Activated CD4-positive, alpha-beta T cell treated with anti-CD3 and anti-CD28 coated beads, Interleukin-2, amount 50 U/mL, for 16 hours (primary cell): ENCODE results near the gene MSI2.

Source experiments
- DNase-seq: peaks from one replicate; pipeline ENCODE4 v3.0.0-alpha.2; 2020

The MSI2 gene

DNA sequence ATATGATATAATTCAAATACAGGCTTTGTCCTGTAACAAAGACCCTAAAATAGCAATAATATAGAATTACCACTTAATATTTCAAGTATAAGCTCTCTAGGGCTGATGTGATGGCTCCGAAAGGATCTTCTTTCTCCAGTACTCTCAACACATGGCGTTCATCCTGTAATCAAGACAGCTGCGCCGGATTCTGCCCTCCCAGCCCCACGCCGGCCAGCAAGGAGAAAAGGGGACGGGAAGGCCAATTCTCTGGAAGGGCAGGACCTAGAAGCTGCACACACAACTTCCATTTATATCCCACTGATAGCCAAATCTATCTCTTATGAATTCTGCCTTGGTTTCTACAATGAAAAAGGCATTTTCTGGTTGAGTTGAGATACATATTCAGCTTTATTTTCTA lies 456.8 kb downstream of the MSI2 start:
- no peak for DNase-seq

DNA sequence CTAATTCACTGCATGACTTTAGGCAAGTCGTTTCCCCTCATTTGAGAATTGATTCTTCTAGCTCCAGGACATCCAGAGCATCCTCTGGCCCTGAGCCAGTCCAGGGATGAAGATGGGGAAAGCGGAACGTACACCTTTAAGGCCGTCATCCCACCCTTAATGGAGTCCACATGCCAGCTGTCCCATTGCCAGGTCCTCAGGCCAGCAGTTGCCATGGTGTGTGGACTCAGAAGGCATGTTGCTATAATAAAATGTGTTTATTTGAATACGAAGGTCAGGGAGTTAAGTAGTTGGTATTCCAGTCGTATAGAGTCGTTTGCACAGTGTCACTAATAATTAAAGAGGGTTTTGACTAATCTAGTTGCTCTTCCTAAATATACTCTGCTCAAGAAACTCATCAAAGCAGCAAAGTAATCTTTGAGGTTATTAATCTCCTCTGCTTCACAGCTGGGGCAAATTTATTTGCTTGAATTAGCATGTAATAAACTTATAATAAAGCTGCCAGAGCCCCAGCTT lies 458.4 kb downstream of the MSI2 start:
- no peak for DNase-seq

DNA sequence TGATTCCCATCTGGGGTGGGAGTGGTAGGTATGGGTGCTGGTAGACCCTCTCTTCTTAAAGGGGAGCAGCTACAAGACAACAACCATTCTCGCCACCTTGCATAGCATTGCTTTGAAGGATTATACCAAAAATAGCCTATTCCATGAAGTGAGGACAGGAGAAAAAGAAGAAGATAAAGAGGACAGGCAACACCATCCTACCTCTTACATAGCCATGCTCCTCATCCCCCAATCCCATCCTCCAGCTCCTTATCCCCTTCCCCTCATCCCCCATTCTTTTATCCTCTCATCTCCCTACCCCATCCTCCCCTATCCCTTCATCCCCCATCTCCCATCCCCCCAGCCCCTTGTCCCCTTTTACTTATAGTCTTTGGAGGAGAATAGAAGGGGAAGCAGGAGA lies 459.7 kb downstream of the MSI2 start:
- no peak for DNase-seq

DNA sequence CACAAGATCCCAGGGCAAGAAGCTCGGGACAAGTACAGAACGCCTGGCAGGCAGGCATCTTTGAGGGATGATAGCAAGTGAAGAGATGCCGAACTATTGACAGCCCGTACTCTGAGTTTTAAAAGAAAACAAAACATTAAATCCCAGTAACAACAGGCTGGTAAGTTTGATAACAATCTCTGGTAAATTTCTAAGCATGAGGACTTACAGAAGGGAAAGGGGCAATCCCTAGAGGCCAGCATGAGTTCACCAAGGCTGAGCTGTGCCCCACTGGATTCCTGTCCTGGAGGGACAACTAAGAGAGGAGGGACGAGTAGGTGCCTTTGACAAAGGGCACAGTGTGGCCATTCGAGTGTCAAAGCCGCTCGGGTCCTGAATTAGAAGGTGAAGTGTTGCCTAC lies 462.6 kb downstream of the MSI2 start:
- no peak for DNase-seq

DNA sequence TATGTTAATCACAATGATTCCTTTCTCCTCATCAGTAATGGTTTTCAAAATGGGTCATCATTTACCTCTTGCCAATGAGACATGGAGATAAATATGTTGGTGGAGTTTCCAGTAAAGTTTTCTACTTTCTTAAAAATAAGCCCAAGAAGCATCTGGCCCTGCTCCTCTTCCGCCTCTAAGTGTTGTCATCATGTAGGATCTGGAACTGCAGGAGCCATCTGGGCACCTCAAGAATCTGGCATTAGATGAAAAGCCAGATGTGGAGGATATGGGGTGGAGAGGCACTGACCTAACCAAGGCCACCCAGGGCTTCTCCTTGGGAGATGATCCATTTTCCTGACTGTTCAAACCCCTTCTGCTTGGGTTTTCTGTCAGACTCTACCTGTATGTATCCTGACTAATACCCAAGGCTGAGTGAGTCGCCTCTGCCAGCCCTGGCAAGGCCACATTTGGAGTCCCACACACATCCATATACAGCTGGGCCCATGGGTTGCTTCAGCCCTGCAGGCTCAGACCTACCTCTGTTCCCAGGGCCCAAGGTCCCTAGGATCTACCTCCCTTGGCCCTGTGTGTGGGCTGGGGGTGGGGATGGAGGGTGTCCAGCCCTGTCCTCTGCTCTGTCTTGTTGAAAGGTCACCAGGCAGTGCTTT lies 464.2 kb downstream of the MSI2 start:
- no peak for DNase-seq

DNA sequence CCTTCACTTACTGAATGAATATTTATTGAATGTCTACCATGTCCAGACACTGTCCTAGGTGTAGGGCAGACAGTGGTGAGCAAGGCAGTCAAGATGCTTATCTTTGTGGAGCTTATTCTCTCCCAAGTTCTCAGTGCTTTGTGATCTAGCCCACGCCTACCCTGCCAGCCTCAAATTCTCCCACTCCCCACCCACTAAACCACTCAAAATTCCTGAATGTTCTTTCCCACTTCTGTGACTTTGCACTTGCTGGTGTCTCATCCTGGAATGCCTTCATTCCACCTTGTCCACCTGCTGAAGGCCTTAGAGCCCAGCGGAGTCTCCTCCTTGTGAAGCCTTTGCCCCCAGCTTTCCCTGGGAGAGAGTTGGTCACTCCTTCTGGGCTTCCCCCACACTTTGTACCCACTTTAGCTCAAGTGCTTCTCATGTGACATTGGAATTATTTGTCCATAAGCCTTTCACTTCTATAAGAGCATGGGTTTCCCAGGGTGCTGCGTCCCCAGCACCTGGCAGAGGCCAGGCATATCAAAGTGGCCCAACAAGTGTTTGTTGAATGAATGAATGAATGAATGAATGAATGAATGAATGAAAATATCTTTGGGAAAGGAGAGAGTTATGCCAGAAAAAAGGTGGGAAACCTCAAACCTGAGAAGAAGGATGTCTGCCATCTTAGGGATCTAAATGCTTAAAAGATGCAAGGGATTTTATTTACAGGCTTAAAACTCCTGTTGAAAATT lies 465.8 kb downstream of the MSI2 start:
- DNase-seq: no peak

DNA sequence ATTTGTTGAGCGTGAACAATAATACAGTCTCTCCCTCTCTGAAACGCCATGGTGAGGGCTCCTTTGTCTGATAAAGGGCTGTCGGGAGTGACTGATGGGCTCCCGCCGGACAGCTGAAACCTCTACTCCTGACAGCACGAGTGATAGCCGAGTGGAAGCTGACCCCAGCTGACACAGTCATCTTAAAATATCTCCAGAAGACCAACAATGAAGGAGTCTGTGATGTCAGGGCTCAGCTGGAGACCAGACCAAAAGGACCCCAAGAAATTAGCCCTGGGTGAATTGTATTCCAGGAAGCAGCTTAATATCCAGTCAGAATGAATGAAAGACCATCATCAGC lies 466.4 kb downstream of the MSI2 start:
- no peak for DNase-seq

DNA sequence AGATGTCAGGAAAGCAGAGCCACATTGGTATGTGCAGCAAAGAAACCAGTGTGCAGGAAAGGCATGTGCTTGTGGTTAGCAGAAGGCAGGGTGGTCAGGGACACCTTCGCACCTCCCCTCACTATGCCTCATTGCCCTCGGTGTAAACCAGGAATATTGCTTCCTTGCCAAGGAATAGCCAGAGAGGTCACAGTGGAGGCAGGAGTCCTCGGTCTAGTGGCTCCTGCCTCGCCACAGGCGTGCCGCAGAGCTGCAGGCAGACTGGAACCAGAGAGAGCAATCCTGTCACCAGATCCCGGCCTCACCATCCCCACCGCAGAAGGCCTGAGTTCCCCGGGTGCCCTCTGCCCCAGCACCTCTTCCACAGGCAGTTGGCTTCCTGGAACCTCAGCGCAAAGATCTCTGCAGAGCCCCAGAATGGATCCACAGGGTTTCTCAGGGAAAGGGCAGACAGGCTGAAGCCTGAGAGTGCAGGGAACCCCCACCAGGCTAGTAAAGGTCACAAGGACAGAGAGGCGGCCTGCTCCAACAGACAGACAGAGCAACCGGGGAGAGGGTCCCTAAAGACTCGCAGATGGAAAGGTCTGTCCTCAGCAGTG lies 467.2 kb downstream of the MSI2 start:
- no peak for DNase-seq

DNA sequence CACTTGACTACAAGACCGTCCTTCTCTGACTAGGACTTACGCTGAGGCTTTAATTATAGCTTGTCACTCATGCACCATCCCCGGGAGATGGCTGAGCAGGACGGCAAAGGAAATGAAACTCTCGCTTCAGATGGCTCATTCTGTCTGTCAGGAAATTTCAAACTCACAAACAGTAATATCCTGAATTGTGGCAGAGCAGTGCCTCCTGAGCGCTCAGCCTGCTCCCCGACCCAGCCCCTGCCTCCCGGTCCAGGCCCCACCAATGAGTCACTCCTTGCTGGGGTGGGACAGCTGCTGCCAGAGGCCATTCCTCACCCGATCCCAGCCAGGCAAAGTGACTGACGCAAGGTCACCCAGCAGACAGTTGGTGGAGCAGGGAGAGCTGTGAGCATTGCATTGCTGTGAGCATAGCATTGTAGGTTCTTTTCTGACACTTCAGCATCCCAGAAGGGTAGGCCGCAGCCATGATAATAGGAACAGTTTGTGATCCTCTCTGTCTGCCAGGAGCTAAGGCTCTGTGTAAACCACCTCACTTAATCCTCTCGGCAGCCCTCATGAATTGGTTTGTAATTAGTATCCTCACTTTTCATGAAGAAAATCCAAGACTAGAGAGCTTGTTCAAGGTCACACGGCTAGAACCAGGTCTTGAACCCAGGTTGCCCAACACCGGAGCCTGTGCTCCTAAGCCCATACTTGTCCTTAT lies 467.9 kb downstream of the MSI2 start:
- peak; percentile 9 for DNase-seq

DNA sequence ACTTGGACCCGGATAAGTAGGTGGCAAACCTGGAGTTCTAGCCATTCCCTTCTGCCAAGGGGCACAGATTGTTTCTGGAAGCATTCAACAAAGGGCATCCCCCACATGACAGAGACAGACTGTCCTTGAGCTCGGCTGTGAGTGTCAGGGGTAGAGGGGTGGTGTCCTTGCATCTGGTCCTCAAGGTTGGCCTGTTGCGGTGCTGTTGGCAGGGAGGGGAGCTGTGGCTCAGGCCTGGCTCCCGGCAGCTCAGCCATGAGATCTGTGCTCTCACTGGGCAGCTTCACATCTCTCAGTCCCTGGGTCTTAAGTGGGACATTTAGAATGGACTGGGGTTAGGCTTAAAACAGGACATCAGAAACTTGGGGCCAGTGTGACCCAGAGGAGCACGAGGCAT lies 468.4 kb downstream of the MSI2 start:
- DNase-seq: no peak

DNA sequence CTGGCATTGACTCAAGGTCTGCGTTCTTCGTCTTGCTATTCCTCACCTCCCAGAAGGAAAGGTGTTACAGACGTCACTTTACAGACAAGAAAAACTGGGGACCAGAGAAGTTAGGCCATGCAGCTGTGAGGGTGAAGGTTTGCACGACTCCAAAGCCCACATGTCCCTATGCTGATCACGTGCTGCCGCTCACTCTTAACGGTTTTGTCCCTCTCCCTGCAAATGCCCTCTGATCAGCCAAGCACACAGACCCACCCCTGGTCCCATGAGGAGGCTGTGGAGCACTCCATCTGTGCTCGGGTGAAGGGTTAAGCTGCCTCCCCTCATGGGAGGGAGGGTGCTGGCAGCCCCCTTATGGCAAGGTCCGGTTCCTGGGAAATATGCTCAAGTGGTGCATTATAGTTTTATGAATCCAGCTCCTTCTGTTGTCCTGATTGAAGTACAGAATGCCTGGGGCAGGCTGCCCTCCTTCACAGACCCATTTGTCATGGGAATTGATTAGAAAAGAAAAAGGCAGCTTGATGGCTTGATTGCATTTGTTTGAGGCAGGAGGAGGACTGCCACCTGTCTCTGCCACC lies 470.0 kb downstream of the MSI2 start:
- DNase-seq: no peak

DNA sequence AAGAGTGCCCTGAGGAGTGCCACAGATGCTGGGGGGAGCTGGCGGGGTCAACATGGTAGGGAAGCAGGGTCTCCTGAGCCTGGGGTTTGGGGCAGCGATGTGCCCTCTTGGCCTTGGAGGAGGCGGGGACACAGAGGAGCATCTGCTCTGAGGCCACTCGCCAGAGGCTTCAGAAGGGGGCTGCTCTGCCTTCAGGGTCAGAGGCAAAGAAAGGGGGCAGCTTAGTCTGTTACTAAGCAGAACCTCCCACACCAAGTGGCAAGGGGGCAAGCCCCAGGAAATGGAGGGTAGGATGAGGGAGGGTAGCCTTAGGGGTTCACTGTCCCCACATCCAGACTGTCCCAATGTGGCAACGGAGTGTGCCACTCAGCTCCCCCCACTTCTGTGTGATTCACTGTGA lies 470.5 kb downstream of the MSI2 start:
- DNase-seq: no peak

DNA sequence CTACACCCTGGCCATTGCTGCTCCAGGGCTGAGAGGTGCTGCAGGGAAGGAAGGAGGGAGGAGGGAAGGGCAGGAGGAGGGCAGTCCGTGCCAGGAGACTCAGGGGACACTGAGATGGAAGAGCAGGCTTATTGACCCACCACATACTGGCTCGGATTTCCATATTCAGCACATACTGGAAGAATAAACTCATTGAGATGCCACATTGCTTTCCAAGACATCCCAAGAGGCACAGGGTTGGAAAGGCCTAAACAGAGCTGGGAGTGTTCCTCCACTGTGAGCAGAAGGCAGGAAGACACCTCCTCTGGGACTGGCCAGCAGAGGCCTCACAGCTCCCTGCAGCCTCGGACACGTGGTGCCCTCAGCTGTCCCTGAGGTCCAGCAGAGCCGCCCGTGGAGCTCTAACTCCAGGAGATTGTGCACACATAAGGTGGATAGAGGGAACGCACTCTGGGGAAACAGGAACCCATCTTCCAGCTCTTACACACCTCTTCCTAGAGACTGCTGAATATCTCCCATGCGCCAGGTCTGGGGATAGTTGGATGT lies 471.4 kb downstream of the MSI2 start:
- no peak for DNase-seq

DNA sequence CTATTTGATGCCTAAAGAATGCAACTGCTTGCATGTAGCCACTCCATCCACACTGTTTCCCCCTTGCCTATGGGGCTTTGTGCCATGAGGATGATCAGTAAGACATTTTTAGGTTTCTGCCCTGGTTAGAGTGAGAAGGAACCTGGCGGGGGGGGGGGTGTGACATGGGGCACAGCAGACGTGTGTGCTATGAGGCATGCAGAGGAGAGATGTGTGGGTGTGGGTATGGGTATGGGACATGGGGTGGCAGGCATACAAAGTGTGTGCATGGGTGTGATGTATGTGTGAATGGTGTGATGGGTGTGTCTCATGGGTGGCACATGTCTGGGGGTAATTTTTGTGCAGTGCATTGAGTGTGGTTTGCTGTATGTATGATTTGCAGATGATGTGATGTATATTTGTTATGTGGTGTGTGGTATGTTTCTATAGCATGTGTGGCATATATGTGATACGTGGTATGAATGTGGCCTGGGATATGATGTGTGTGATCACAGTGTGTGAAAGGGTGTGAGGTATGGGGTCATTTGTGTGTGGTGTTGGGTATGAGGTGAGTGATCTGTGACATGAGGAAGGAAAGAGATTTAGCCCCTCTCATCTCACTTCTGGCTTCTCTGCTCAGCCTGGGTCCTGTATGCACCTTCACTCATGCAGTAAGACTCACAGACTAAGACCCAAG lies 473.8 kb downstream of the MSI2 start:
- no peak for DNase-seq

DNA sequence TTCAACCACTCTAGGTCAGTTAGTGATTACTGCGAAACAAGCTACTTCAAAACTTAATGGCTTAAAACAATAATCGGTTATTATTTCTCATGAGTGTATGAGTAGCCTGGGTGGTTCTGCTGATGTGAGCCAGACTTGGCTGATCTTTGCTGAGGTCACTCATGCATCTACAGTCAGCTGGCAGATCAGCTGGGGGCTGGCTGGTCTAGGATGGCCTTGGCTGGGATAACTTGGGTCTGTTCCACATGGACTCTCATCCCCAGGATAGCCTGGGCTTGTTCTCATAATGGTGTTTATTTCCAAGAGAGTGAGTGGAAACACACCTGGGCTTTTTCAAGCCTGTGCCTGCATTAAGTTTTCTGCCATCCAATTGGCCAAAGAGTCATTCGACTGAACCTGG lies 475.7 kb downstream of the MSI2 start:
- no peak for DNase-seq

DNA sequence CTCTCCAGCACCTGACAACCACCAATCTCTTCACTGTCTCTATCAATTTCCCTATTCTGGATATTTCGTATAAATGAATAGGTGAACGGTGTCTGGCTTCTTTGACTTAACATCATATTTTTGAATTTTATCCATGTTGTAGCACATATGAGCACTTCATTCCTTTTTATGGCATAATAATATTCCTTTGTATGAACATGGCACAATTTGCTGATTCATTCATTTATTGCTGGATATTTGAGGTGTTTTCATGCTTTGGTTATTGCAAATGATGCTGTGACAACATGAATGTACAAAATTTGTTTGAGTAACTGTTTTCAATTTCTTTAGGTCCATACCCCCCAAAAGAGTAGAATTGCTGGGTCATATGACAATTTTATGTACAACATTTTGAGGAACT lies 476.8 kb downstream of the MSI2 start:
- no peak for DNase-seq
